Fibroblast of skin of left biceps (primary cell): ENCODE results near the gene C10orf143.
"Not testable (repeated sequence)": the region's sequence is repeated elsewhere in the genome, so short reads cannot be mapped to it uniquely, and the experiment has no call there.

Experiments used
- DNase-seq, 2 experiments: peaks; one replicate each; pipeline ENCODE4 v3.0.0-alpha.2; 2013; ENCODE audit warnings: low read depth in 2 of 2

The C10orf143 gene

DNA sequence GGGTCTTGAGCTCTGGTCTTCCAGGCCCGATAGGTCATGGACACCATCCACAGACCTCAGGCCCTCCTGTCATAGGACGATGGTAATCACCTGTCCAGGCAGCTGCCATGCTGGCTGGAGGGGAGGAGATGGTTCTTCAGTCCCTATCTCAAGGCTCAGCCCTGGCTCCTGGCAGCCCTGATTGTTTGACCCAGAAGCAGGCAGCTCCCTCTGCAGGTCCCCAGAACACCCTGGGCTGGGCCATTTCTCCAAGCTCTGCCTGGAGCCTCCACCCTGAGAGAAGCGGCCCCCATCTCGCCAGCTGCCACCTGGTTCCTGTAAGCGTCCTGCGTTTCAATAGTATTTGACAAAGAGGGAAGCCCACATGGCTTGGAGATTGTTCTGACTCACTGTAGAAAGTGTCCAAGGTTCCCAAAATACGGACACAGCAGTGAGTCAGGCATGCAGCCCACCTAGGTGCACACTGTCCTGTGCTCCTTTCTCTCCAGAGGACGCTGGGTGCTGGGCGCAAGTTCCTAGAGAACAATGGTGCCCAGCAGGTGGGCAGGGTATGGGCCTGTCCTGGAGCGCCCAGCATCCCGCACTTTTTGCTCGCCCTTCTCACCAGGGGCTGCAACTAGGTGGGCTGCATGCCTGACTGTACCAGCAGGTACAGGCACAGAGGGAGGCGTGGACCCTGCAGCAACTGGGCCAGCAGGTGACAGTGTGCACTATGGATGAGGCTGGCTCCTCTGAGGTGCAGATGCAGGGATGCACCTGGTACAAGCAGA lies 74.1 kb downstream of the C10orf143 start:
- no peak for DNase-seq

DNA sequence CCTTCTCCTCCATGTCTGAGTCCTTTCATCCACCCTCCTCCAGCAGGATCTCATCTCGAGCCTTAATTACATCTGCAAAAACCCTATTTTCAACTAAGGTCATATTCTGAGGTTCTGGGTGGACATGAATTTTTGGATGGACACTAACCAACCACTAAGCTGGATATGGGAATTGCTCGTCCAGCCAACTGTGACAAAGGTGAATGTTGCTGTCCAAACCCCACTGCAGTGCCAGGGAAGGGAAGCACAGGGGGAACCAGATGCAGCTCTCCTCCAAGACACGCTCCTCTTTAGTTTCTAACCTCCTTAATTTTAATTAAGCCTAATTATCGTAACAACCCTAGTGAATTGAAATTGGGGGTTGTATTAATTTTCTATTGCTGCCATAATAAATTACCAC lies 81.4 kb downstream of the C10orf143 start:
- DNase-seq = no peak

DNA sequence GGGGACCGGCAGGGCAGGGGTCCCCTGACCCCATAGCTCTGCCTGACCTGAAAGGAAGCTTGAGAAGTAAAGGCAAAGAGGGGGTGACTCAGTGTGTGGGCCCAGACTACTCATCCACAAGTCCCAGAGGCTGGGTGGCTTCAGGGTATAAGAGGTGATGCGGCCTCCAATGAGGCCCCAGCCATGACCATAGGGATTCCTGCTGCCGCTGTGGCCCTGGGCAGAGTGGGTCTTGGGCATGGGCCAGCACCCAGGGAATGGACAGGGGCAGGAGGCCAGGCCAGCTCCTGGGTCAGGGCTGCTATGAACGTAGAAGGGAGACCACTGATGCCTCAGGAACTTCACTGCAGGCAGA lies 82.2 kb downstream of the C10orf143 start:
- no peak for DNase-seq

DNA sequence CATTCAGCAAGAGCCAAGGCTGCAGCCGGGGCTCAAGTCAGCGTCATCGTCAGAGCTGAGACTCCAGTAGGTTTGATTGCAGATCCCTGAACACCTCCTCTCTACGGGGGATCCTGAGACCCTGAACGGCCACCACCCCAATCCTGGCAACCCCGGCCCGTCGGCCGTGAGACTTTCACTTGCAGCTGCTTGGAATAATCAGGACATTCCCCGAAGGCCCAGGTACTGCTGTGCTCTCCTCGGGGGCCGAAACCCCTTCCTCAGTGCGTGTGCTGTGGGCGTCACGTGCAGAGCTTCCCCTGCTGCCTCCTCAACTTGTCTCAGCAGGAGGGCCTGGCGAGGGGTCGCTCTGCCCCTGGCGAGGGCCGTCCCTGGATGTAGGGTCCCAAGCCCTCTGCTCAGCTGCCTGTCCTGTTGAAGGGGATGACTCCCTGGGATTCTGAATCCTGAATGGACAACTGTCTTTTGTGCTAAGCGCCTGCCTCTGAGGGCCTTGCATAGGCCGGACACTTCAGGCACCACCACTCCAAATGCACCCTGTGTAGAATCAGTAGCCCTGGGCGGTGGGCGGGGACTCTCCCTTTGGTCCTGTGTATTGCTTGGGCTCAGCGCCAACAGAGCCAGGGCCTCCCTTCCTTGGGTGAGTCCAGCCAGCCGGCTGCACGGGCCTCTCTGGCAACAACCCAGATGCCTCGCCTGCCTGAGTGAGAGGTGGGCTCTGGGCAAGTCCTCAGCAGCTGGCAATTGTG lies 82.7 kb downstream of the C10orf143 start:
- DNase-seq = no peak

DNA sequence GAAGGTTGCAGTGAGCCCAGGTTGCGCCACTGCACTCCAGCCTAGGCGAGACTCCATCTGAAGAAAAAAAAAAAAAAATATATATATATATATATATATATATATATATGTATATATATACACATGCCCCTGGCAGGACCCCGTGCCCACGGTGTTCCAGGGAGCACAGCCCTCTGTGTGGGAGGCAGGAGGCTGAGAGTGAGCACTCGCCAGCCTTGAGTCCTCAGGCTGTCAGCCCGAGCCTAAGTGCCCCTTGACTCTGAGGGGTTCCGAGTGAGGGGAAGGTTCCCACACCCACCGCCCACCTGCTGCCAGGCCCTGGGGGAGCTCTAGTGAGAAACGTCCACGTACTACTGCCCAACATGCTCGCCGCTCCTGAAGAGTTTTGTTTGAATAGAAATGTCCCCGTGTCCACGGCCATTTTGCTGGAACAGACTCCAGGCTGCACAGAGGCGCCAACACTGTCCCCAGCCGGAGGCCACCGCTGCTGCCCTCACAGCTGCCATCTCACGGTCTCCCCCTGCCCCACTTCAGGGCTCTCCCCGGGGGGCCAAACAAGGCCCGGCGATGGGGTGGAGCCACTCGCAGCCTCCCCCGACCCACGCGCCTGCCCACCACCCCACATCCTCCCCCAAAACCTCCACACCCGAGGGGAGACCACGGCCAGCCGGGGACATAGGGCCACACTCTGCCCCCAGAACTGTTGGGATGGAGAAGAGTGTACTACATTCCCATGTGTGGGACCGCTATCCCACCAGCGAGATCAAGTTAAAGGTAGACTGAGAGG lies 83.8 kb downstream of the C10orf143 start:
- no peak for DNase-seq

DNA sequence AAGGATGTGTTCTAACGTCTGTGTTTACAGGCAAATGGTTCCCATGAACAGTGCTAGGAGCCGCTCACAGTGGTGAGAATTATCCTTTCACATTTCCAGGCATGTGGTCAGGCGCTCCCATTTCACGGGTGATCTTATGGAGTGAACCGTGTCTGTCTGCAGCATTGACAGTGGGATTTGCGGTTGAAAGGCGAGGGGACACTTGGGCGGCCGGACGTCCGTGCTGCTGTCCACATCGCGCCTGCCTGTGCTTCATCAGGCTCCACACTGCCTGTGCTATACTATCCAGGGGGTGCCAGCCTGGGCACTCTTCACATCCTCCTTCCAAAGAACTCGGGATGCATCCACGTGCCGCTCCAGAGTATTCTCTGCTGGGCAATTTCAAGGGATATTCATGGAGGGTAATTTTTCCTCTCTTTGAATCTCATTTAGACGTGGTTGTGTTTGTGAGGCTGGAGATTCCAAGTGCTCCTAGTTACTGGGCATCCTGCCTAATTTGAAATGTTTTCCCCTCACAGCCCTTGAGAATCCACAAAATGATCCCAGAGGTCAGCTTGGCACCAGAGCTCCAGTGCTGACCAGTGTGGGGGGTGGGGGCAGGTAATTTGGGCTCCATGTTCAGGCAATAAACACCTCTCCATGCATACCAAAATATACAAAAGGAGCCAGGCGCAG lies 84.7 kb downstream of the C10orf143 start:
- DNase-seq = no peak

DNA sequence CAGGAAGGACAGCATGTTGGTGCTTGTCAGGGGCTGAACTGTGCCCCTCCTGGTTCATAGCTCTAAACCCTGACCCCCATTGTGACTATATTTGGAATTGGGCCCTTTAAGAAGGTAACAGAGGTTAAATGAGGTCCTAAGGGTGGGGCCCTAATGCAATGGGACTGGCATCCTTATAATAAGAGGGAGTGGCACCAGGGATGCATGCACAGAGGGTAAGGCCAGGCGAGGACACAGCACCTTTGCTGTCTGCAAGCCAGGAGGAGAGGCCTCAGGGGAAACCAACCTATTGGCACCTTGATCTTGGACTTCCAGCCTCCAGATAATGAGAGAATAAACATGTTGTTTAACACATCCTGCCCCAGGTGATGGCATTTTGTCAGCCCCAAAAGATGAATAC lies 85.3 kb downstream of the C10orf143 start:
- no peak for DNase-seq

DNA sequence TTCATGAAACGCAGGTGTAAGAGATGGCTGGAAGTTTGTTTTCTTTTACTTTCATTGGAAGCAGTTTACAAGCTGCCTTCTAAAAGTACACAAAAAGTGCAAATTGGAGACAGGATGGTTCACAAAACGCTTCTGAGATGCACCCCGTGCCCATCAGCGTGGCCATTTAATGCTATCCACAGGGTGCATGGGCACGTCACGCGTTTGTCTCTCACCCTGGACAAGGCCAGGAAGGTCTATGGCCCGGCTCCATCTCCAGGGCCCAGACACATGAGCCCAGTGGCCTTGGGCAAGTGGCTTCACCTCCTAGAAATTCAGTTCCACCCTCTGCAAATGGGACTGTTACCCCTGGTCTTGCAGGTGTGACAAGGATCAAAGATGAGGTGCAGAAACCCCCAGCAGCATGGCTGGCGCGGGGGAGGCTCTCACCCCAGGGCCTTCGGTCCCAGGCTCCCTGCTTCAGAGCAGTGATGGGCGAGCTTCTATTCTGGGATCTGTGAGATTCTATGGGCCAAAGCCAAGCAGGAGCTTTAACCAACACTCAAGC lies 85.8 kb downstream of the C10orf143 start:
- DNase-seq = no peak

DNA sequence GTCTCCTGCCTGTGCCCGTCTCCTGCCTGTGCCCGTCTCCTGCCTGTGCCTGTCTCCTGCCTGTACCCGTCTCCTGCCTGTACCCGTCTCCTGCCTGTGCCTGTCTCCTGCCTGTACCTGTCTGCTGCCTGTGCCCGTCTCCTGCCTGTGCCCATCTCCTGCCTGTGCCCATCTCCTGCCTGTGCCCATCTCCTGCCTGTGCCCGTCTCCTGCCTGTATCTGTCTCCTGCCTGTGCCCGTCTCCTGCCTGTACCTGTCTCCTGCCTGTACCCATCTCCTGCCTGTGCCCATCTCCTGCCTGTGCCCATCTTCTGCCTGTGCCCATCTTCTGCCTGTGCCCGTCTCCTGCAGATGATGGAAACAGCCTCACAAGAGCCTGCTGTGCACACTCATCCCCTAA lies 86.3 kb downstream of the C10orf143 start:
- not testable (repeated sequence) for DNase-seq

DNA sequence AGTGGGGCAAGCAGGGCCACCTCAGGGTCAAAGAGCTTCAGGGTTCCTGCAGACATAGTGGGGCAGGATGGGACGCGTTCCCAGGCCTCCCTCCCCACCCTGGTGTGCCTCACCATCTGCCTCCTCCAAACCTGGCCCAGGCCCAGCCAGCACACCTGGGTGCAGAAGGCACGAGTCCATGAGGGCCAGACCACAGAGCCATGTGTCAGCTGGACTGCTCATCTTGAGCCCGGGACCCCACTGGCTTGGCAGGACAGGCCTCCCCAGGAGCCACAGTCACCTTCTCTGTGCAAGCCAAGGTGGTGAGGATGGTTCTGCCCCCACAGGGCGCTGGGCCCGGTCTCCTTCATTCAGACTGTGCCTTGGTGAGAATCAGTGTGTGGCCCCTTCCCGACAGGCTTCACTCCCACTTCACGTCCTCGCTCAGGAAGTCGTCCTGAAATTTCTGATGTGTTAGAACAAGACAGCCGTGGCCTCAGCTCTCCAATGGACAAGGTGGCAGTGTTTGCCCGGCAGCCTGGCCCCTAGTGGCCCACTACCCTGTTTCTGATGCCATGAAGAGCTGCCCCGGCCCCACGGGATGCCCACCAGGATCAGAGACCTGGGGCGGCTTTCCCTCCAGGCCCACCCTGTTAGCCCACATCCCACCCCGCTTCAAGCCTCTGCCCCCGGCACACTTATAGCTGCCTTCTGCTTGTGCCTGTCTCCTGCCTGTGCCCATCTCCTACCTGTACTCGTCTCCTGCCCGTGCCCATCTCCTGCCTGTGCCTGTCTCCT lies 87.0 kb downstream of the C10orf143 start:
- no peak for DNase-seq

DNA sequence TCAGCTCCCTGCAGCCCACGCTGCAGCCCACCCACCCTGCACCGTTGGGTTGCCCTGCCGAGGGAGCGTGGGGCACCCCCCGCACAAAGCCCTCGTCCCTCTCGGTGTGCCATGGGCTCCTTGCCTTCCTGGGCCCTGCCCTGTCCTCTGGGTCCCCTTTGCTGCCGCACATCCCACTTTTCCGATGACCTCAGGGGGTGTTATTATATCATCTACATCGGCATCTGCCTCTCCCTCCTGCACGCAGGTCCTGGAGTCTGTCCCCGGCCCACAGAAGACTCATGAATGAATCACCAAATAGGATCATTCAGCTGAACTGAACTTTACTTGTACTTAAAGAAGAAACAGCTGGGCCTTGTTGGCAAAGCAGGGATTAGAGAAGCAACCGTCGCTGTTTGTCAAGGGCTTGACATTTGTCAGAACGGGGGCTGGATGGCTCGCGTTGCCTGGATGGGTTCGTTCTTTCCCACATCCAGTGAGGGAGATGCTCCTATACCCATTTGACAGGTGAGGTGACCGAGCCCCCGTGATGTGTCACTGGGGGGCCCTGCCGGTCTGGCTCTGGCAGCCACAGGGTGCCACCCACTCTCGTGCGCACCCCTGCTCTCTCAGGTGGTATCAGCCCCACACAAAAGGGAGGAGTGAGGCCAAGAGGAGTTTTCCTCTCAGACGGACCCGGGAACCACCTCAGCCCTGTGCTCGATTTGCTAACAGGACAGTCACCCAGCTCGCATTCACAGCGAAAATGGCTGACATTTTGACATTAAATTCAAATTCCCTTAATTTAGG lies 87.9 kb downstream of the C10orf143 start:
- DNase-seq = peak; percentile 68 to 70

DNA sequence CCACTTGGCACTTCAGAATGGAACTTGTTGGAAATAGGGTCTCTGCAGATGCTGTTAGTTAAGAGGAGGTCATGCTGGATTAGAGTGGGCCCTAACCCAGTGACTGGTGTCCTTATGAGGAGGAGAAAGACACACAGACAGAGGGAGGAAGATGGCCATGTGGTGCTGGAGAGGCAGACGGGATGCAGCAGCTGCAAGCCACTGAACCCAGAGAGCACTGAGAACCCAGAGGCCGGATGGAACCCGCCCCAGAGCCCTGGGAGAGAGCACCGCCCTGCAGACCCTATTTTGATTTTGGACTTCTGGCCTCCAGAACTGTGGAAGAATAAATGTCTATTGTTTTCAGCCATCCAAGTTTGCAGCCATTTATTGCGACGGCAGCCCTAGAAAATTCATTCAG lies 88.5 kb downstream of the C10orf143 start:
- DNase-seq = no peak

DNA sequence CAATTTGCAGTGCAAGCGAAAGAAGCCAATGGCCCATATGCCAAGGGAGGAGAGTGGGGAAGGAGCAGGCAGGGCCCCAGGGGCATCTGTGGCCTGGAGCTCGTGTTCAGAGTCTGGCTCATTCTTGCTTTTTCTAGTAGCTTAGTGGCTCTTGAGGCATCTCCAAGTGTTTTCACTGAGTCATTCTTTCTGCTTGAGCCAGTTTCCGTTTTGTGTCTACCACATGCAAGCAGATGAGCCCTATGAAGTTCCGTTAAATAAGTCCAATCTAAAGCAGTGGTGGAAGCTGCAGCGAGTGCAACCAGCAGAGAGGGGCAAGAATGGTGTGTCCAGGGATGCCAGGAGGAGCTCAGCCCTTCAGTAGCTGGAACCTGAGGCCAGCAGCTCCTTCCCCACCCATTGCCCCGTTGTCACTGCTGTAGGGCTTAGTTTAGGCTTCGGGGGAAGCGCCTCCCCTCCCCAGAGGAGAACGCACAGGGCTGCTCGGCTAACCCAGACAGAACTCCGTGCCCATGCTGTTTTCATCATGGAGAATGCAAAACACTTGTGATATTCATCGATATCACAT lies 89.2 kb downstream of the C10orf143 start:
- peak; percentile 74 to 75 for DNase-seq

DNA sequence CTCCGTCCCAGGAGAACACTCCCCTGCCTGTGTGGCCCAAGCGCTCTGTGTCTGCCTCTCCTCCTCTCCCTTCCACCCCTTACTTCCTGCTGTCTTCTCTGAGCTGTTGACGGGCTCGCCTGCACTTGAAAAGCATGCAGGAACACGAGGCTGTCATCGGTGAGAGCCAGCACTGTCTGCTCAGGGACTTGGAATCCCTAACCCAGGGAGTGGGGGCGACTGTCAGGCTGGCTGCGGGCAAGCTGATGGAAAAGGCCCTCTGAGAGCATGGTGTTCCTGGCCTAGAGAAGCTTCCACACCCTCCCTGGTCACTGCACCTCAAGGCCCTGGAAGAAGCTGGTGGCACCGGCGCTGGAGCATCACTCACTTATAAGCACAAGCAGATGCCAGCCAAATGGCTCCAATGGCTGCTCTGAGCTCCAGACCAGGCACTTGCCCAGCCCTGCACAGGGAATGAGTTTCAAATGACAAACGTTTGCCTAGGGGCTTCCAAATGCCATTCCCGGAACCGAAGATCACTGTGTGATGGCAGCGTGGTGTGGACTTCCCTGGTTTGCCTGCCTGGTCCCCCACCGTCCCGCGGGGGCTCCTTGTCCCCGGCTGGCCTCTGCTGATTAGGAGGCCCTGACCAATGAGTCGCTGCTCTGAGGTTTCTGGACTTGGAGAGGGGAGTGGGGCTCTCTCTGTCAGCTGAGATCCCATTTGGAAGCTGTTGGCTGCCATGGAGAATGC lies 89.8 kb downstream of the C10orf143 start:
- DNase-seq = no peak

DNA sequence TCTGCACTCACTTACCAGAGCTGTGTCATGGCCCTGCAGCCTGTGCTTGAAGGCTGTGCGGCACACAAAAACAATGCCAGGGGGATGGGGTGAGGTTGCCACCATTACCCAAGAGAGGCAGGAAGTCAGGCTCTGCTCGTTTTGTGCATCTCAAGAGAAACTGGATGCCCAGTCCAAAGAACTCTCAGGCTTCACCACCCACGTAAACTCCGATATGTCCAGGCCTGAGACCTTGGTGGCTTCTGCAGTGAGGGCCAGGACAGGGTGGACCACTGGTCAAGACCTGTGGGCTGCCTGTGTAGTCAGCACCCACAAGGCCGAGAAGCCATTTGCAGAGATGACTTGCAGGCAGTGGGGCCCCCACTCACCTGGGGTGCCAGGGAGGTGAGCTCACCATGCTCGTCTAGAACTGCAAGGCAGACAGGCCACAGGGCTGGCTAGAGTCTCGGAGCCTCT lies 91.9 kb downstream of the C10orf143 start:
- DNase-seq = no peak

DNA sequence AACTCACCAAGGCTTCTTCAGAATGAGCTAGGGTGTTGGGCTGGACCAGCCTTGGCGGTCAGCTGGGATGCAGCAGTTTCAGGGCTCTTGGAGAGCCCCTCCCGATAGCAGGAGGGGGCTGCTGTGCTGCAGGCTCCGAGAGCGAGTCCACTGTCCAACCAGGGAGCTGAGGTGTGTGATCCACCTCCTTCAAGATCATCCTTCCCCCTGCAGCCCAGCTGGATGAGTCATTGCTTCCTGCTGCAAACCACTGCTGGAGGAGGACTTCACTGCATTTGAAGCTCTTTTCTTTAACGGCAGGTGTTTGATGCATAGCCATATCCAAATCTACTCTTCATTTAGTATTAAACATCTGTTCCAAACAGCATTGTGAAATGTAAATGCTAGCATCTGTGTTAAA lies 92.4 kb downstream of the C10orf143 start:
- no peak for DNase-seq

DNA sequence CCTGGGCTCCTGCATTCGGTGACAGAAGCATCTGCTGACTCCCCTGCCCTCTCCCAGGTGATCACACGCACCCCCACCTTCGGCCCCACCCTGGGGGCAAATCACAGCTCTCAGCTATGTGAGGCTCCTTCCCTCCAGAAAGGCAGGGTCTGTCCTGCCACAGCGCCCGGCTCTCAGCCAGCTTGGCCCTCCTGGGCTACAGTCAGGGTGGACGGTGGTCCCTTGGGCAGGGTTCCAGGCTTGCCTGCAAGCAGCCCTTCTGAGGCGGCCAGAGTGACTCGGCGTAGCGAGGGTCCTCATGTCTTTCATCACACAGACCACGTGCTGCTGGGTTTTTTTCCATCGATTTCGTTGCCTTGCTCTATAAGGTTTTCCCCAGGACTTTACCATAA lies 93.0 kb downstream of the C10orf143 start:
- DNase-seq = no peak

DNA sequence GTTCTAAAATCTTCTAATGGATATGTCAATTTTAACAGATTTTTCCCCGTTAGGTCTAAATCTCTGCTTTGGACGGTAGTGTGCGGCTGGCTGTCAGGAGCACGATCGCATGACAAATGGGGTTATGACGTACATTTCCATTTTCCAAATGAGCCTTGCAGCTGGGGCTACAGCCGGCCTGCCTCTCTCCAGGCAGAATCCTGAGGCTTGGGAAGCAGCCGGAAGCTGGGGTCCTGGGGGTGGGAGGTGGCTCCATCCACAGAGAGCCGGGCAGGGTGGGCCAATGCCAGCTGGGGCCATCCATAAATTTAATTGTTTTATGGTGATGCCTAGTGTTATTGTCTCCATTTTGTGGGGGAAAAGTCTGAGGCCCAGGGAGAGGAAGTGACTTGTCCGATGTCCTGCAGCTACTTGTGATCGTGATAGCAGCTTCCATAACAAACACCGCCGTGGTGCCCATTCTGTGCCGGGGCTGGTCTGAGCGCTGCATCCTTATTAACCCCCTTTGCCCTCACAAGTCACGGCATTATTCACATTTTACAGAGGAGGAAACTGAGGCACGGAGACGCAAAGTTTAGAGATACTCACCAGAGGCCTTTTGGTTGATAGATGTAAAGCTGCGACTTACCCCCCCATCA lies 93.5 kb downstream of the C10orf143 start:
- no peak for DNase-seq

DNA sequence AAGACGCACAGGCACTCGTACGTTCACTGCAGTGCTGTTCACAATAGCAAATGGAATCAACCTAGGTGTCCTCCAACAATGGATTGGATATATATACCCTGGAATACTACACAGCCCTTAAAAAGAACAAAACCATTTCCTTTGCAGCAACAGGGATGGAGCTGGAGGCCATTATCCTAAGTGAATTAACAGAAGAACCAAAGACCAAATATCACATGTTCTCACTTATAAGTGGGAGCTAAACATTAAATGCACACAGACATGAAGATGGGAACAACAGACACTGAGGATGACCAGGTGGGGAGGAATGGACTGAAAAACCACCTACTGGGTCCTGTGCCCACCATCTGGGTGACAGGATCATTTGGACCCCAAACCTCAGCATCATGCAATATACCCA lies 94.5 kb downstream of the C10orf143 start:
- DNase-seq = no peak
